Bronchial epithelial cell (primary cell): ENCODE measurements around the gene KIAA1958. TPM values are rescaled to one million over a fixed set of nuclear protein-coding genes. Genes with fewer than 3 reads are reported as not detected.

Experiments
- DNase-seq: peaks from one replicate; pipeline ENCODE4 v3.0.0-alpha.2; 2010; ENCODE audit warnings: low read depth
- FAIRE-seq: peaks from 2 replicates; lab custom pipeline; 2011; peaks lifted over from hg19 to GRCh38; lab: Jason Lieb, UNC
- H3K27me3 ChIP-seq: 2 replicates; pipeline ENCODE4 v1.5.1; 2011; ENCODE audit warnings: low read length; ENCODE audit not compliant: control insufficient read depth, insufficient read depth
- H3K36me3 ChIP-seq: 2 replicates; pipeline ENCODE4 v1.5.1; 2011; ENCODE audit warnings: low read length; ENCODE audit not compliant: control insufficient read depth, insufficient read depth
- H3K4me3 ChIP-seq: 2 replicates; pipeline ENCODE4 v1.5.1; 2011; ENCODE audit warnings: mild to moderate bottlenecking, low read depth, low read length, control low read depth
- CTCF ChIP-seq: IDR thresholded peaks from 2 replicates; pipeline ENCODE4 v1.5.1; 2011; ENCODE audit warnings: mild to moderate bottlenecking, moderate library complexity, low read length, control low read depth, inconsistent platforms; ENCODE audit not compliant: insufficient read depth, severe bottlenecking
- total RNA-seq: library from RNA; depleted of rRNA; stranded (reverse); fragments of >200 nt; gene quantifications from 2 replicates; pipeline ENCODE4 v1.2.1, GENCODE V29; 2014

The KIAA1958 gene
- total RNA-seq, 1 donor from 2014 or later, result 1.8 TPM

DNA sequence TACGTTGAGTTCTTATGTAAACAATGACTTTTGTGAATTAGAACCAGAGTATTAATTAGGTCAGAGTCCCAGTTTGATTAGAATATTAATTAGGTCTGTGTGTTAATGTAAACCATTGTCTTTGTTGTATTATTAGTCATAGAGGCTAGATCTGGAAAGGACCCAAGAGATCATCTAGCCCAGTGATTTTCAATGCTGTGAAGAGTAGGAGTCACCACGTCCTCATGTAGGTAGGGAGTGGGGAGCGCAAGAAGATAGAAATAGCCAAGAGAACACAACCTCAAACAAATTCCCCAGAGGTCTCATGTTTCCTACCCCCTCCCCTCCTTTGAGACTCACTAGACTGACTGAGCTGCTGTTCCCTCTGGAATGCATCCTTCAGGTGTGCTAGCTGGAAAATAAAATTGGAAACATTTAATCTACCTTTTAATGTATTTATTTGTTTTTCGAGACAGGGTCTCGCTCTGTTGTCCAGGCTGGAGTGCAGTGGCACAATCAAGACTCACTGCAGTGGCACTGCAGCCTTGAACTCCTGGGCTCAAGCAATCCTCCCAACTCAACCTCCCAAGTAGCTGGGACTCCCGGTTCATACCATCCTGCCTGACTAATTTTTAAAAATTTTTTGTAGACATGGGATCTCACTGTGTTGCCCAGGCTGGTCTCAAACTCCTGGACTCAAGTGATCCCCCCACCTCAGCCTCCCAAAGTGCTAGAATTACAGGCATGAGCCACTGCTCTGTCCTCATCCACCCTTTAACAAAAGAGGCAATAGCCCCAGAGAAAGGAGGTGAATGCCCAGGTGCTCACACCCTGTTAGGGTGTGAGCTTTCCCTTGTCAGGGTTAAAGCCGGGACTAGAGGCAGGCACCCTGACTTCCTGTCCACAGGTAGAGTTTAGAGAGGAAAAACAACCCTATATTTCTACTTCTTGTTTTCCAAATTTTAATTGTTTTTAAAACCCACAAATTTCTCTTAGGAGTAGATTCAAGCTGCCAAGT is 138.4 kb downstream of the KIAA1958 start:
- Histone ChIP-seq H3K36me3 (no peaks in the 10 kb centered on the region), H3K4me3 (no peak overlapping the region), H3K27me3 (no peaks in the 10 kb centered on the region)
- no peak for TF ChIP-seq CTCF
- DNase-seq (peak; percentile 37), FAIRE-seq (no peak)

- FAIRE-seq, result no peak
These were observed 143.3 kb downstream of the KIAA1958 start for GRCh38 chr9:112629671-112630485.

GRCh38 chr9:112631313-112632070 is 144.9 kb downstream of the KIAA1958 start:
- DNase-seq, result no peak
- no peak for TF ChIP-seq CTCF
- no peak for FAIRE-seq
- Histone ChIP-seq H3K27me3 (no peaks in the 10 kb centered on the region), H3K4me3 (no peak overlapping the region), H3K36me3 (no peaks in the 10 kb centered on the region)

More at GRCh38 chr9:112629671-112630485, 143.3 kb downstream of the KIAA1958 start:
- no peak for TF ChIP-seq CTCF
- H3K27me3 ChIP-seq, result no peaks in the 10 kb centered on the region
- no peaks in the 10 kb centered on the region for H3K36me3 ChIP-seq
- DNase-seq, result peak; percentile 20
- no peak overlapping the region for H3K4me3 ChIP-seq

DNA sequence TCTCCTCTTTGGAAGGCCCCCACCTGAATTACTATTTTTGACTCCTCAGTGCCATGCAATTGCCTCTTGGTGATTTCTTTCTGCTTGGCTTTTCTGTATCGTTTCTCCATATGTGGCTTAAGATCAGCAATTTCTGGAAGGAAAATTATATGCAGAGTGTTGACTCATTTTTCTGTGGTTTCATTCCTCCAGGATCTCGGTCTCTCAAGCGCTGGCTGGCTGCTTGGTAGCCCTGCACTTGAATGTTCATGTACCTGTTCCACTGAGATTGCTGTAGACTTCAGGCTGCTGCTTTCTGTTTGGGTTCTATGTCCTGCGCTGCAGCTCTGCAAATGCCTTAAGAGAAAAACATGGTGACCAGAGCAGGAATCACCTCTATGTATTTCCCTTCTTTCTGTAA is 153.7 kb downstream of the KIAA1958 start:
- H3K4me3 ChIP-seq, result no peak overlapping the region
- H3K27me3 ChIP-seq, result no peaks in the 10 kb centered on the region
- no peak for TF ChIP-seq CTCF
- DNase-seq (no peak), FAIRE-seq (no peak)
- H3K36me3 ChIP-seq, result no peaks in the 10 kb centered on the region

GRCh38 chr9:112642126-112642525 is 155.5 kb downstream of the KIAA1958 start:
- no peaks in the 10 kb centered on the region for H3K36me3 ChIP-seq
- DNase-seq, result no peak
- no peaks in the 10 kb centered on the region for H3K27me3 ChIP-seq
- H3K4me3 ChIP-seq, result no peak overlapping the region
- TF ChIP-seq CTCF, result no peak
- FAIRE-seq, result no peak
